T-helper 17 cell (primary cell): ENCODE results near the gene FOXO1. TPM values are rescaled to one million over a fixed set of nuclear protein-coding genes. Genes with fewer than 3 reads are reported as not detected.

Source experiments
- ATAC-seq: fragments of 150-1000 bp; cut with Tn5 transposase; 2 replicates; pipeline ENCODE4 v1.10.0; 2021; ENCODE audit warnings: mild to moderate bottlenecking, moderate library complexity
- DNase-seq, 3 donors: peaks; one replicate each; pipeline versions ENCODE4 v3.0.0 to v3.0.0-alpha.2; 2020 to 2021
- H3K9me3 ChIP-seq: one replicate; pipeline ENCODE4 v1.7.0; 2013; ENCODE audit warnings: low read length, mild to moderate bottlenecking; ENCODE audit not compliant: control insufficient read depth, poor library complexity, severe bottlenecking
- H3K27ac Mint-ChIP-seq: one replicate; pipeline ENCODE4 v1.8.0; 2022; ENCODE audit warnings: mild to moderate bottlenecking, moderate library complexity, mixed read lengths
- H3K27me3 Mint-ChIP-seq: one replicate; pipeline ENCODE4 v1.8.0; 2022; ENCODE audit warnings: mixed read lengths
- H3K36me3 Mint-ChIP-seq: one replicate; pipeline ENCODE4 v1.8.0; 2022; ENCODE audit warnings: low read depth, mixed read lengths
- H3K4me1 Mint-ChIP-seq: one replicate; pipeline ENCODE4 v1.8.0; 2022; ENCODE audit warnings: mild to moderate bottlenecking, mixed read lengths
- H3K4me3 Mint-ChIP-seq: one replicate; pipeline ENCODE4 v1.8.0; 2022; ENCODE audit warnings: mild to moderate bottlenecking, moderate library complexity, mixed read lengths
- total RNA-seq, 4 donors: library from RNA in 2 of 4; stranded (reverse) in 2 of 4; gene quantifications; one replicate each; pipeline ENCODE4 v1.2.3 and lab custom pipeline; 2022 to 2026

The FOXO1 gene
- total RNA-seq, 2 donors from 2014 or later, result 72.9 to 86.1 TPM

- H3K4me1 Mint-ChIP-seq, result peaks cover 57% of the 10 kb centered on the region
- H3K27ac Mint-ChIP-seq, result peak overlapping the region; percentile 75
- H3K4me3 Mint-ChIP-seq, result no peak overlapping the region
- no peaks in the 10 kb centered on the region for H3K27me3 Mint-ChIP-seq
- DNase-seq (no peak), ATAC-seq (no peak)
- no peaks in the 10 kb centered on the region for H3K9me3 ChIP-seq
- H3K36me3 Mint-ChIP-seq, result peaks cover 4% of the 10 kb centered on the region
Observed at GRCh38 chr13:40622246-40622645, 44.2 kb downstream of the FOXO1 start.

DNA sequence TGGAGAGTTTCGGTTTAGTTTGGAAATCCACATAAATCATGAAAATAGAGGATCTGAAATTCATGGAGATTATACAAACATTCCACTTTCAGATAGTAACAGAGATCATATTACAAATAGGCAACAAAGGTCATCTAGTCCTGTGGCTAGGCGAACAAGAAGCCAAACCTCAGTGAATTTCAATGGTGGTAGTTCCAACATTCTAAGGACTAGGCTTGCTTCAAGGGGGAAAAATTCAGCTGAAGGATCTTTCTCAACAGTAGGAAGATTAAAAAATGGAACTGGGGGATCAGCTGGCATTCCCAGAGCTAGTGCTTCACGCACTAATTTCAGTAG is 47.0 kb downstream of the FOXO1 start:
- ATAC-seq (no peak), DNase-seq (no peak)
- Mint-ChIP-seq H3K4me1 (peaks cover 73% of the 10 kb centered on the region), H3K36me3 (peaks cover 9% of the 10 kb centered on the region), H3K4me3 (peak overlapping the region; percentile 65), H3K27ac (peak overlapping the region; percentile 97), H3K27me3 (no peaks in the 10 kb centered on the region)
- no peaks in the 10 kb centered on the region for H3K9me3 ChIP-seq

- DNase-seq (no peak), ATAC-seq (no peak)
- Mint-ChIP-seq H3K4me3 (peak overlapping the region; percentile 43), H3K27ac (peak overlapping the region; percentile 97), H3K4me1 (peaks cover 77% of the 10 kb centered on the region), H3K27me3 (no peaks in the 10 kb centered on the region), H3K36me3 (peaks cover 9% of the 10 kb centered on the region)
- no peaks in the 10 kb centered on the region for H3K9me3 ChIP-seq
Observed at GRCh38 chr13:40618581-40619478, 47.6 kb downstream of the FOXO1 start.

DNA sequence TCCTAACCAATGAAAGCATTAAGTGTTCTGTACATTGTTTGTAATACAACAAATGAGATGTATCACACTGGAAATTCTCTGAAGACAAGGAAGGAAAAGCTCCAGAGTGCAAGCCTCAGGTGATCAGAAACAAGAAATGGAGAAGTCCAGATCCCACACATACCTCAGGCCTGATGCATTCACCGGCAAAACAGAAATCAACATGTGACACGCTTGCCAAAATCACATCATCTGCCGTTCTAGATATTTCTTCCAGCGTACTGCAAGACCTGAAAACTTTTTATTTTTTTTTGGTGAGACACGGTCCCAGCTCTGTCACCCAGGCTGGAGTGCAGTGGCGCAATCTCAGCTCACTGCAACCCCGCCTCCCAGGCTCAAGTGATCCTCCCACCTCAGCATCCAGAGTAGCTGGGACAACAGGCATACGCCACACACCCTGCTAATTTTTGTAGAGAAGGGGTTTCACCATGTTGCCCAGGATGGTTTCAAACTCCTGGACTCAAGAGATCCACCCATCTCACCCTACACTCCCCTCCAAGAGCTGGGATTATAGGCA is 48.6 kb downstream of the FOXO1 start:
- peak overlapping the region; percentile 43 for H3K4me3 Mint-ChIP-seq
- H3K9me3 ChIP-seq, result no peaks in the 10 kb centered on the region
- H3K27ac Mint-ChIP-seq, result peak overlapping the region; percentile 97

DNA sequence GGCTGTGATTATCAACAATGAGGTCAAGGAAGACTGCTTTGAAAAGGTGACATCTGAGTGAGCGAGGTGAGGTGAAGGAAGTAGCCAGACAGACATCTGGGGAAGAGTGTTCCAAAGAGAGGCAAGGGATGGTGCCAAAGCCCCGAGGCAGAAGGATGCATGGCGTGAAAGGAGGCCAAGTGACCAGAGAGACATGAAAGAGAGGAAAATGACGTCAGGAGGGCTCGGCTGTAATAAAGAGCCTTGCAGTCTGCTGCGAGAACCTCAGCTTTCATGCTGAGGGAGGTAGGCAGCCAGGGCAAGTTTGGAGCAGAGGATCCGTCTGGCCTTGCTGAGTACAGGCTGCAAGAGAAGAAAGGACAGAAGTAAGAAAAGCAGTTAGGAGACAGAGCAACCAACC is 50.8 kb downstream of the FOXO1 start:
- no peaks in the 10 kb centered on the region for H3K27me3 Mint-ChIP-seq
- H3K36me3 Mint-ChIP-seq, result peaks cover 9% of the 10 kb centered on the region
- H3K4me1 Mint-ChIP-seq, result peaks cover 86% of the 10 kb centered on the region
- peak overlapping the region; percentile 91 for H3K4me3 Mint-ChIP-seq
- no peak for DNase-seq
- no peaks in the 10 kb centered on the region for H3K9me3 ChIP-seq
- H3K27ac Mint-ChIP-seq, result peak overlapping the region; percentile 97
- no peak for ATAC-seq

More for the DNA sequence above, 48.6 kb downstream of the FOXO1 start:
- no peak for DNase-seq
- Mint-ChIP-seq H3K4me1 (peaks cover 79% of the 10 kb centered on the region), H3K27me3 (no peaks in the 10 kb centered on the region), H3K36me3 (peaks cover 9% of the 10 kb centered on the region)
- ATAC-seq, result no peak

- Mint-ChIP-seq H3K4me3 (peak overlapping the region; percentile 91), H3K27ac (peak overlapping the region; percentile 97), H3K4me1 (peaks cover 78% of the 10 kb centered on the region), H3K27me3 (no peaks in the 10 kb centered on the region), H3K36me3 (peaks cover 9% of the 10 kb centered on the region)
- DNase-seq (no peak), ATAC-seq (no peak)
- H3K9me3 ChIP-seq, result no peaks in the 10 kb centered on the region
Observed at GRCh38 chr13:40613914-40614313, 52.5 kb downstream of the FOXO1 start.

DNA sequence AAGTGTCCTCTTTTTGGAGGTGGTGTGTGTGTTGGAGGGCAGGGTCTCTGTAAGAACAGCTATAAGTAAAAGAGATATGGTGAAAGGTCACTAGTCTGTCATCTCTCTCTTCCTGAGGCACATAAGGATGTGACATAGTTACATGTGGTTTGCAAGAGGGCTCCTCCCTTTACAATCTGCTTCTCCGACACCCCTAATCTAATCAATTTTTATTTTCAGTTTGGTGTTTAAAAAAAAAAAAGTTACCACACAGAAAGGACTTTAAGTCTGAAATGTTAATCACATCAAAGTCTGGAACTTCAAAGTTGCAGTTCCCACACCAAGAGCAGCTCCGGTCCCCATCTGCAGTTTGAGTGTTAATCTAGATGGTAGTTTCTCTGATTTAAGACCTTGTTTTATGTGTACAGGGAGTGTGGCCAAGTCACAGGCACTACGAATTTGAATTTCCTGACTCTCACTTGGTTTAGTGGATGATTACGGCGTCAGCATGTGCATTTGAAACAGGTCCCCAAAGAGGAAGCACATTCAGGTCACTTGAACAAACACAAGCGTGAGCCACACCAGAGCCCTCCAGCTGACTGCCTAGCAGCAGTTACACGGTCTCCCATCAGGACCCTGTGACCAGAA is 53.1 kb downstream of the FOXO1 start:
- peaks cover 9% of the 10 kb centered on the region for H3K36me3 Mint-ChIP-seq
- peaks cover 75% of the 10 kb centered on the region for H3K4me1 Mint-ChIP-seq
- DNase-seq (peak; percentile 30 to 41 (median 41)), ATAC-seq (peak; percentile 86)
- peak overlapping the region; percentile 97 for H3K27ac Mint-ChIP-seq
- H3K4me3 Mint-ChIP-seq, result peak overlapping the region; percentile 91
- H3K27me3 Mint-ChIP-seq, result no peaks in the 10 kb centered on the region
- H3K9me3 ChIP-seq, result no peaks in the 10 kb centered on the region

- no peaks in the 10 kb centered on the region for H3K9me3 ChIP-seq
- no peak for DNase-seq
- Mint-ChIP-seq H3K36me3 (peaks cover 9% of the 10 kb centered on the region), H3K4me3 (peak overlapping the region; percentile 91), H3K27ac (peak overlapping the region; percentile 97), H3K27me3 (no peaks in the 10 kb centered on the region), H3K4me1 (peaks cover 77% of the 10 kb centered on the region)
- ATAC-seq, result no peak
Observed at GRCh38 chr13:40612041-40612440, 54.4 kb downstream of the FOXO1 start.

DNA sequence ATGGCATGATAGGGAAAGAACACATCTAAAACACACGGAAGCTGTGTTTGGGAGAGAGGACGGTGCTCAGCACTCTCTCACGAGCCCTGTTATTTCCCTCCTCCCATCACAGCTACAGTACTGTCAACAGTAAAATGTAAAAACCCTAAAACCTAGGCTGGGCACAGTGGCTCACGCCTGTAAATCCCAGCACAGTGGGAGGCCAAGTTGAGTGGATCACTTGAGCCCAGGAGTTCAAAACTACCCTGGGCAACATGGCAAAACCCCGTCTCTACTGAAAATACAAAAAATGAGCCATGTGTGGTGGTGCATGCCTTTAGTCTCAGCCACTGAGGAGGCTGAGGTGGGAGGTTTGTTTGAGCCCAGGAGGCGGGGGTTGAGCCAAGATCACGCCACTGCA is 54.8 kb downstream of the FOXO1 start:
- Mint-ChIP-seq H3K4me3 (no peak overlapping the region), H3K4me1 (peaks cover 77% of the 10 kb centered on the region), H3K27ac (peak overlapping the region; percentile 97), H3K36me3 (peaks cover 12% of the 10 kb centered on the region), H3K27me3 (no peaks in the 10 kb centered on the region)
- H3K9me3 ChIP-seq, result no peaks in the 10 kb centered on the region
- DNase-seq (no peak), ATAC-seq (no peak)

GRCh38 chr13:40611004-40611403 is 55.4 kb downstream of the FOXO1 start:
- peaks cover 8% of the 10 kb centered on the region for H3K36me3 Mint-ChIP-seq
- peak overlapping the region; percentile 97 for H3K27ac Mint-ChIP-seq
- no peak for DNase-seq
- peaks cover 74% of the 10 kb centered on the region for H3K4me1 Mint-ChIP-seq
- H3K4me3 Mint-ChIP-seq, result peak overlapping the region; percentile 12
- H3K9me3 ChIP-seq, result no peaks in the 10 kb centered on the region
- ATAC-seq, result no peak
- no peaks in the 10 kb centered on the region for H3K27me3 Mint-ChIP-seq

DNA sequence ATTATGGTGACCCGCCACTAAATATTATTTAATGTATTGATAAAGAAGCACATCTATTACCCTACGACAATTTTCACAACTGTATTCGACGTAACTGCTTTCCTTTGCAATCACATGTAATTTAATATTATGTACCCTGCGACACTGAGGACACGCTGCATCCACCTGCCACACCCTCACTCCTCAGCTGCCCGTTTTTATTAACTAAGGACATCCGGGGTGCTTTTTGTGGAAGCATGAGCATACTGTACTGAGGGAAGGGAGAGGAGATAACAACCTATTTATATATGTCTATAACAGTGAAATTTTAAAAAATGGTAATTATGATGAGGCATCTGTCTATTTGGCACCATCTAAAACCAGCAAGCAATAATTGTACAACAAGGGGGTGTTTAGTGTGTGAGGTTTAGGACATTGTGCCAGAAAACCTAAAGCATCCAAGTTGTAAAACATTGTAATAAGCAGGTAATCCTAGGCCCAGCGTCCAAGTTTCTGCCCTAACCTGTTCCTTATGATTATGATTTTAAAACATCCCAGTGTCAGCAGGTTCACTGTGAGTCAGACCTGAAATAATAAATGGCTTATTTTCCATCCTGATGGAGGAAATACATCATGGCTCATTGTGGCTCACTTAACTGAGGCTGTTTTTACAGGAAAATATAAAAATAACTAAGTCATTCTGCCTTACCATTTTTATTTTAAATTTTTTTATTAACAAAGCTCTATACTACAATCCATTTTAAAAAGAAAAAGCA is 56.3 kb downstream of the FOXO1 start:
- DNase-seq, result no peak
- peaks cover 73% of the 10 kb centered on the region for H3K4me1 Mint-ChIP-seq
- peaks cover 4% of the 10 kb centered on the region for H3K36me3 Mint-ChIP-seq
- no peak overlapping the region for H3K4me3 Mint-ChIP-seq
- H3K9me3 ChIP-seq, result no peaks in the 10 kb centered on the region
- H3K27me3 Mint-ChIP-seq, result no peaks in the 10 kb centered on the region
- no peak for ATAC-seq
- H3K27ac Mint-ChIP-seq, result peak overlapping the region; percentile 97

- DNase-seq (no peak), ATAC-seq (no peak)
- H3K9me3 ChIP-seq, result no peaks in the 10 kb centered on the region
- Mint-ChIP-seq H3K27ac (peak overlapping the region; percentile 97), H3K36me3 (peaks cover 6% of the 10 kb centered on the region), H3K27me3 (no peaks in the 10 kb centered on the region), H3K4me1 (peaks cover 66% of the 10 kb centered on the region), H3K4me3 (peak overlapping the region; percentile 7)
Observed at GRCh38 chr13:40608308-40608707, 58.1 kb downstream of the FOXO1 start.

DNA sequence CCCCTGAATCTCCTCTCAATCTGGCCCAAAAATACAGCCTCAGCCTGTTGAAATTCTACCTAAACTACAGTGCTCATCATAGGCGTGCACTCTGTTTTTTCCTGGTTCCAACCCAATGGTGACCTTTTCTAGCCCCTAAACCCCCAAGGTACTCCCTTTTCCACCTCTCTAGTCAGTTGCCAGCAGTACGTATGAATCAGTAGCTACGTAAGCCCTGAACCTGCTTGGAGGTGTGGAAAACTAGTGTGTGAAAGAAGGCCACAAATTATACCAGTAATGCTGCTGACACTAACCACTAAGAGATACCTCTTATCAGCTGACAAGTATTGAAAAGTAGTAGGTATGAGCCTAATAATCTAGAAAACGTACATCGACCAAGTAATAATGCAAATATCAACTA is 60.9 kb downstream of the FOXO1 start:
- DNase-seq (no peak), ATAC-seq (peak; percentile 47)
- H3K27me3 Mint-ChIP-seq, result no peaks in the 10 kb centered on the region
- H3K9me3 ChIP-seq, result no peaks in the 10 kb centered on the region
- H3K27ac Mint-ChIP-seq, result peak overlapping the region; percentile 81
- H3K4me1 Mint-ChIP-seq, result peaks cover 54% of the 10 kb centered on the region
- peaks cover 6% of the 10 kb centered on the region for H3K36me3 Mint-ChIP-seq
- H3K4me3 Mint-ChIP-seq, result peak overlapping the region; percentile 33
